GM12864 (cell line): ENCODE results near the gene FAM81A.

Source experiments
- DNase-seq: peaks from one replicate; pipeline ENCODE4 v3.0.0-alpha.2; 2011; ENCODE audit warnings: low read depth
- H3K4me3 ChIP-seq: 2 replicates; pipeline ENCODE4 v1.5.1; 2011; ENCODE audit warnings: mild to moderate bottlenecking, low read depth, low read length, control low read depth
- CTCF ChIP-seq: IDR thresholded peaks from 2 replicates; pipeline ENCODE4 v1.5.1; 2011; ENCODE audit warnings: low read depth, mild to moderate bottlenecking, moderate library complexity, low read length, control low read depth, inconsistent platforms; ENCODE audit errors: missing control alignments

Gene FAM81A

GRCh38 chr15:59531066-59531675, 93.2 kb downstream of the FAM81A start:
- no peak for DNase-seq
- TF ChIP-seq CTCF, result no peak
- H3K4me3 ChIP-seq, result no peak overlapping the region

GRCh38 chr15:59532770-59533379, 94.9 kb downstream of the FAM81A start:
- peak; percentile 74 for TF ChIP-seq CTCF
- DNase-seq, result no peak
- no peak overlapping the region for H3K4me3 ChIP-seq

- no peak for TF ChIP-seq CTCF
- no peak for DNase-seq
Measured at GRCh38 chr15:59536553-59536952, 98.6 kb downstream of the FAM81A start.

GRCh38 chr15:59537403-59537802, 99.4 kb downstream of the FAM81A start:
- DNase-seq, result no peak

More at GRCh38 chr15:59536553-59536952, 98.6 kb downstream of the FAM81A start:
- no peak overlapping the region for H3K4me3 ChIP-seq

GRCh38 chr15:59538494-59538893, 100.5 kb downstream of the FAM81A start:
- DNase-seq, result no peak
- no peak overlapping the region for H3K4me3 ChIP-seq
- TF ChIP-seq CTCF, result no peak

More at GRCh38 chr15:59537403-59537802, 99.4 kb downstream of the FAM81A start:
- TF ChIP-seq CTCF, result no peak
- no peak overlapping the region for H3K4me3 ChIP-seq

GRCh38 chr15:59539799-59540198, 101.8 kb downstream of the FAM81A start:
- TF ChIP-seq CTCF, result no peak
- DNase-seq, result no peak
- no peak overlapping the region for H3K4me3 ChIP-seq

GRCh38 chr15:59540654-59541053, 102.7 kb downstream of the FAM81A start:
- no peak overlapping the region for H3K4me3 ChIP-seq
- no peak for TF ChIP-seq CTCF

More at GRCh38 chr15:59540654-59541053, 102.7 kb downstream of the FAM81A start:
- DNase-seq, result no peak
